ENCODE measurements around the gene GNGT1.

GRCh38 chr7:93883917-93884345 is 22.4 kb upstream of the GNGT1 start:
- TF ChIP-seq CTCF (IDR thresholded peaks at IDR 0.05) (no peak), POLR2A (IDR thresholded peaks at IDR 0.05) (no peak)
